Hematopoietic multipotent progenitor cell treated with erythropoietin and hydrocortisone succinate and interleukin-3 and kit ligand, for 15 days (in vitro differentiated cells): ENCODE measurements around the gene TBC1D22B.

Source experiments
- DNase-seq: peaks from one replicate; pipeline ENCODE4 v3.0.0-alpha.2; 2015; ENCODE audit warnings: low spot score

Gene TBC1D22B, protein sequence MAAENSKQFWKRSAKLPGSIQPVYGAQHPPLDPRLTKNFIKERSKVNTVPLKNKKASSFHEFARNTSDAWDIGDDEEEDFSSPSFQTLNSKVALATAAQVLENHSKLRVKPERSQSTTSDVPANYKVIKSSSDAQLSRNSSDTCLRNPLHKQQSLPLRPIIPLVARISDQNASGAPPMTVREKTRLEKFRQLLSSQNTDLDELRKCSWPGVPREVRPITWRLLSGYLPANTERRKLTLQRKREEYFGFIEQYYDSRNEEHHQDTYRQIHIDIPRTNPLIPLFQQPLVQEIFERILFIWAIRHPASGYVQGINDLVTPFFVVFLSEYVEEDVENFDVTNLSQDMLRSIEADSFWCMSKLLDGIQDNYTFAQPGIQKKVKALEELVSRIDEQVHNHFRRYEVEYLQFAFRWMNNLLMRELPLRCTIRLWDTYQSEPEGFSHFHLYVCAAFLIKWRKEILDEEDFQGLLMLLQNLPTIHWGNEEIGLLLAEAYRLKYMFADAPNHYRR

DNA sequence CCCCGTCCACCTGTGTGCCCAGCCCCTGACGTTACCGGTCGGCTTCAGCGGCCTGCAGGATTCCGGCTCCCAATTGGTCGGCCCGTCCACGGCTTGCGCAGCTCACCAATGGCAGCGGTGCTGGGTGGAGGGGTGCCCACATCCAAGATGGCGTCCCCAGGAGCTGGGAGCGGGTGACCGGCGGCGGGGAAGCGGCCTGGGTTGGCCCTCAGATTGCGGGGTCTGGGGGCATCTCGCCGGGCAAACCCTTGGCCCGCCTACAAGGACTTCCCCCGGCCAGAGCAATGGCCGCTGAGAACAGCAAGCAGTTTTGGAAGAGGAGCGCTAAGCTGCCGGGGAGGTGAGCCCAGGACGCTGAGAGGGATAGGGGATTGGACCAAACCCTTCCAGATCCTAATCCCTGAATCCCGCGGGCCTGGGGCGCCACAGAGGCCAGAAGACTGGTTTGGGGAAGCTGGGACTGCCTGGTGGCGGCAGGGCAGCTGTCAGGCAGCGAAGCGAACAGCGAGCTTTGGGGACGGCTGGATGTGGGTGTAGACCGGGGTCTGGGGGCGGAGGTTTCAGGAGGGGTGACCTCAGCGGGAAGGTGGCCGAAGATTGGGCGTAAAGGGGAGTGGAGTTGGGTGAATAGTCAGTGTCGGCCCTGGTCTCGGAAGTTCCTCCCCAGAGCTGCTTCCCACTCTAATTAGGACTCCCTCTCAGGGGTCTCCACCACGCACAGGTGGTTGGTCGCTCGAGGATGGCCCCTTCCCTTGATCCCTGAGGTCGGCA lies at the start of gene TBC1D22B, which contains the start of gene TMEM217:
Gene TBC1D22B, plus strand, starts transcription at position 139 of the 771 bp plus-strand sequence. Its CDS starts 146 bp downstream, at position 285.
Gene TMEM217, minus strand, starts transcription at position 511 of the 771 bp plus-strand sequence. CDS start 39,114 bp downstream, outside the sequence.
- DNase-seq, result peak; percentile 96

DNA sequence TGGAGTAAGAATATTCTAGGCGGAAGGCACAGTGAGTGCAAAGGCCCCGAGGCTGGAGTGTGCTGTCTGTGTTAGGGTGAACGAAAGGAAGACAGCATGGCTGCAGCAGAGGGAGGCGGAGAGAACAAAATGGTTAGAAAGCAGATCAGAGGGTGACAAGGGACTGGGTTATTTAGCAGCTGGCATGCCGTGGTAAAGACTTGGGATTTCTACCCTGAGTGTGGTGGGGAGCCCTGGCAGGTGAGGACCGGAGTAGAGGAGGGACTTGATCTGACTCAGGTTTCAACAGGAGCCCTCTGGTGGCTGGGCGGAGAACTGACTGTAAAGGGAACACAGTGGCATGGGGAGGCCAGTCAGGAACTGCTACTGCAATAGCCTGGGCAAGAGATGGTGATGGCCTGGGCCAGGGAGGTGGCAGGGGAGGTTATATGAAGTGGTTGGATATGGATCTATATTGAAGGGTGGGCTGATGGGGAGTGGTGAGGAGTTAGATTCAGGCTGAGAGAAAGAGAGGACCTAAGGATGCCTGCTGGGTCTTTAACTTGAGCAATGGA lies 49.6 kb upstream of the TBC1D22B start:
- DNase-seq, result peak; percentile 93

DNA sequence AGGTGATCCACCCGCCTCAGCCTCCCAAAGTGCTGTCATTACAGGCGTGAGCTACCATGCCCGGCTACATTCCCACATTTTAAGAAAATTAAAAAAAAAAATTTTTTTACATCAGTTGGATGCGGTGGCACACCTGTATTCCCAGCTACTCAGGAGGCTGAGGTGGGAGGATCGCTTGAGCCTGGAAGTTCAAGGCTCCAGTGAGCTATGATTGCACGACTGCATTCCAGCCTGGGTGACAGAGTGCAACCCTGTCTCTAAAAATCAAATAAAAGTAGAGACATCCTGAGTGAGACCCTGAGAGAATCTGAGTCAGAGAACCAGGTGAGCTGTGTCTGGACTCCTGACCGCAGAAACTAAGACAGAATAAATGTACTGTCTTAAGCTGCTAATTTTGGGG lies 48.8 kb upstream of the TBC1D22B start:
- DNase-seq, result no peak

DNA sequence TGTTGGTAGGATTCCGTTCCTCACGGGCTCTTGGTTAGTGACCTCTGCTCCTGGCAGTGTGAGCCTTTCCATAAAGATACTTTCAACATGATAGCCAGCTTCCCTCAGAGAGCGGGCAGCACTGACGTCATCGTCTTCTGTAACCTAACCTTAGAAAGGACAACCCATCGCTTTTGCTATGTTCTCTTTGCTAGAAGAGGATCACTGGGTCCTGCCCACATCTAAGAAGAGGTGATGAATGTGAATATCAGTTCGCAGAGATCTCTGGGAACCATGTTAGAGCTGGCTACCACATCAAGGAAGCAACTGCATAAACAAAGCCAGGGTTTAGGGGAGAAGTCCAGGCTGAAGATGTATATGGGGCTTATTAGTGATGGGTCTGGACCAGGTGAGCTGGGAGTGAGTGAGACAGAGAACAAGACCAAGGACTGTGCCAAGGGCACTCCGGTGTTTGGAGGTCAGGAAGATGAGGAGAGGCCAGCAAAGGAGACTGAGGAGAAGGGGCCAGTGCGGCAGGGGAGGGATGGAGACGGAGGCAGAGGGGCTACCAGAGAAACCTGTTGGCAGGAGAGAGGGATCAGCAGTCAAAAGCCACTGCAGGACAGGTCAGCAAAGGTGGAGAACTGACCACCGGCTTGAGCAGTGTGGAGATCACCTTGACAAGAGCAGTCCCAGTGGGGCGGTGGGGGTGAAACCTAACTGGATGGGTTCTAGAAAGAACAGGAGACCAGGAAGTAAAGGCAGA lies 47.9 kb upstream of the TBC1D22B start:
- no peak for DNase-seq

DNA sequence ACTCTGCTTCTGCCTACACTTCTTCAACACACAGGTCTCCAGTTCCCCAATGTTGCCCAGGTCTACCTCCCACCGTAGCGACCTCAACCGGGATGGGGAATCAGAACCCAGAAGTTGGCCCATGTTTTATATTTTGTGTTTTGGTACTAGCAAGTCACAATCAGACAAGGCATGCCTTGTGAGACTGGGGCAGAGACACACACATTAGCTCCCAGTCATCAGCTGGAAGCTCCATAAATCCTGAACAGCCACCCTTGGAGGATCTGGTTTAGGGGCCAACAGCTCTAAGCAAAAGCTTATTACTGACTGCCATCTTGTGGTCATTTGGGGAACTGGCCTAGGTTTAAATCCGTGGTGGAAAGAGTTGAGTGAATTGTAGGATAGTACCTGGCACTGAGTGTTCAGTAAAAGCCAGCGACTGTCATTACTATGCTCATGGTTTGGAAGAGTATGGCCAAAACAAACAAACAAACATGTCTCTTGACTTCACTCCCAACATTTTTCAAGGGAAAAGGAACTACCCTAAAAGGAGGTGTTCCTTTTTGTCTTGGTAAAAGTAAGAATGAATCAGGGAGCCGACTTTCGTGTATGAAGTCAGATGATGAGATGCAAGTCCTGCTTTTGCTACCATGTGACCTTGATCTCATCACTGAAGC lies 47.1 kb upstream of the TBC1D22B start:
- peak; percentile 92 for DNase-seq

DNA sequence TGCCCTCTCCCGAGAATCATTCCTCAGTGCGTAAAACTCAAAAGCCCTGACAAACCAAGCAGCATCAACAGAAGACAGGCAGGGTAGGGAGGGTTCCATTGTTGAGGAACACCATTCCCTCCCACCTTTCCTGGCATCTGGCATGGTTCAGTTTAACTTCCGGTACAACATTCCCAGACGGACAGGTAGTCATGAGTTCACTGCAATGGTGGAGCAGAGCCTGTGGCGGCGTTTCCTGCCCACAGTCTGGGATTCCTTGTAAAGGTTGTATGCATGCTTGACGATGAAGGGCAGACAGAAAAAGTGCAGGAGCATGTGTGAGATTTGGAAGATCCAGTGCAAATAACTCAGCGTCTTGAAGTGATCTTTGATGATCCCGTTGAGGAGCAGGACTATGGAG lies 45.3 kb upstream of the TBC1D22B start:
- no peak for DNase-seq

DNA sequence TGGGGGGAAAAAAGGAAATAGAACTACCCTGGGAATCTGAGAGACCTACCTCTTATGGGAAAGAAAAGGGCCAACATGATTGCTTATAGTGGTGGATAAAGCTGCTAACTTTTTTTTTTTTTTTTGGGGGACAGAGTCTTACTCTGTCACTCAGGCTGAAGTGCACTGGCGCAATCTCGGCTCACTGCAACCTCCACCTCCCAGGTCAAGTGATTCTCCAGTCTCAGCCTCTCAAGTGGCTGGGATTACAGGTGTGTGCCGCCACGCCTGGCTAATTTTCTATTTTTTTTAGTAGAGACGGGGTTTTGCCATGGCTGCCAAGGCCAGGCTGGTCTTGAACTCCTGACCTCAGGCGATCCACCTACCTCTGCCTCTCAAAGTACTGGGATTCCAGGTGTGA lies 39.5 kb upstream of the TBC1D22B start:
- DNase-seq, result no peak

DNA sequence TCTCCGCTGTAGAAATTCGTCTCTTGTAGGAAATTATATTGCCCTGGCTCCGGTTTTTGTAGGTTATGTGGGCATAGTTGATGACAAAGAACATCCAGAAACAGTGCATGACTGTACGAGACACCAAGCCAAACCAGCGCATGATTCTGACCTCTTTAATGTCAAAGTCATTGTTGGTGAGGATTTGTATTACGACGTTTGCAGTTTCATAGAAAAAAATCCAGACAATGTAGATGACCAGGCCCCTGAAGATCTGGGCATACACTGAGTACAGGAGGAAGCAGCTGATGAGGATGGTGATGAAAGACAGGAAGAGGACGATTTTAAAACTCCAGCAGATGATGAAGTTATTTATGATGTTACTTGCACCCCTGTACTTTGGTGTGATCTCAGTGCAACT lies 39.1 kb upstream of the TBC1D22B start:
- no peak for DNase-seq

DNA sequence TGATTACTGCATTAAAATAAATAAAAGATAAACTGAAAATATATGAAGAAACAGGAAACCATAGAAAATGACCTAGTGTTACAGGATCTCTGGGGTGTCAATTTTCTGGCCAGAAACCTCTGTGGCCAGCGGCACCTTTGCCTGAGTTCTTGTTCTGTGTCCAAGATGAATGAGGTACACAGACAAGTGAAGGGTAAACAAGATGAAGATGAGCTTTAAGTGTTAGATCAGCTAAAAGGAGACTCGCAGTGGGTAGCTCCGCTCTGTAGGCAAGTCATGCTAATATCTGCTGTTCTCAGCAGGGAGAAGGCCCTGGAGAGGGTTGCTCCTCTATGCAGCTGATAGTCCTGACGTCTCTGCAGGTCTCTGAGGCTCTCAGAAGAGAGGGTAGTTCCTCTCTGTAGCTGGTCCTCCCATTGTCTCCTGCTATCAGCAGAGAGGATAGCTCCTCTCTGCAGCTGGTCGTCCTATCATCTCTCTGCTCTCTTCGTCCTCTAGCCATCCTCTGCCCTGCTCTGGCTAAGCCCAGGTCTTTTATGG lies 35.9 kb upstream of the TBC1D22B start:
- DNase-seq, result no peak

DNA sequence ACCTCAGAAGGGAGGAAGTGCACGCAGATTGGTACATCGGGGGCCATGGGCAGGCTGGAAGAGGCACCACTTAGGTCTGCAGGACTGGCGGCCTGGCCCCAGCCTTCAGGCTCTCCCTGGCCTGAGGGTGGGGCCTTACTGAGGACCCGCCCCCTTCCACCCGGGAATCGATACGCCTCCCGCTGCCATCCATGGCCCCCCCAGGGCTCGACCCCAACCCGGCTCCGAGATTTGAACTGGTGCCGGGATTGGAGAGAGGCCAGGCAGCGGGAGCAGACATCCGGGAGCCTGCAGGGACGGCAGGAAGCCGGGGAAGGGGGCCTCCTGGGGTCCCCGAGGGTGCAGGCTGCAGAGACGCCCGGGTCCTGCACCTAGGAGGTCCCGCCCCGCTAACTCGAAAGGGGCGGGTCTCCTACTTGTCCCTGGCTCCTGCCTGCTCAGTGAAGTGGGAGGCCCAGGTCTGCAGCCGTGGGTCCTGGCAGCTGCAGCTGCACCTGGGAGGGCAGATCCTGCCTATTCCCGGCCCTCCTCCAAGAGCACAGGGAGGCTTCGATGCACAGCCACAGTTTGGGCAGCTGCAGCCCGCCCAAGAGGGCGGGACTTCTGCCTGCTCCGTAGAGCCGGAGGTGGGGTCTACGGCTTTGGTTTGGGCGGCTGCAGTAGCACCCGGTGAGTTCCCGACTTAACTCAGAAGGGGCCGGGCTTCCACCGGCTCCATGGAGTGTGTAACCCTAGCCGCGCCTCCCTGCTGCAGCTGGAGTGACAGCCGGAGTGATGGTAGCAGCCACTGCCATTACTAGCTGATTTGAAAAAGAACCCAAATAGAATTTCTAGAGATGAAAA lies 35.2 kb upstream of the TBC1D22B start:
- DNase-seq, result peak; percentile 65

DNA sequence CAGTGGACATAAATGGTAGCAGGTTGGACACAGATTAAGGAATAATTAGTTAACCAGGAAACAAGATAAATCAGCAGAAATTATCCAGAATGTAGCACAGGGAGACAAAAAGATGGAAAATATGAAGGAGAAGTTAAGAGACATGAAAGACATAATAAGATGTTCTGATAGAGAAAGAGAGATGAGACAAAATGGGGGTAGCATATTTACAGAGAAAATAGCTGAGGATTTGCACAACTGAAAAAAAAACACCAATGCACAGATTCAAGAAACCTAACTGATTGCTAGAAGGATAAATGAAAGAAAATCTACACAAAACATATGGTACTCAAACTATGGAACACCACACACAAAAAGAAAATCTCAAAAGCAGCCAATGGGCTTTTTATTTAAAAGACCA lies 34.6 kb upstream of the TBC1D22B start:
- no peak for DNase-seq

DNA sequence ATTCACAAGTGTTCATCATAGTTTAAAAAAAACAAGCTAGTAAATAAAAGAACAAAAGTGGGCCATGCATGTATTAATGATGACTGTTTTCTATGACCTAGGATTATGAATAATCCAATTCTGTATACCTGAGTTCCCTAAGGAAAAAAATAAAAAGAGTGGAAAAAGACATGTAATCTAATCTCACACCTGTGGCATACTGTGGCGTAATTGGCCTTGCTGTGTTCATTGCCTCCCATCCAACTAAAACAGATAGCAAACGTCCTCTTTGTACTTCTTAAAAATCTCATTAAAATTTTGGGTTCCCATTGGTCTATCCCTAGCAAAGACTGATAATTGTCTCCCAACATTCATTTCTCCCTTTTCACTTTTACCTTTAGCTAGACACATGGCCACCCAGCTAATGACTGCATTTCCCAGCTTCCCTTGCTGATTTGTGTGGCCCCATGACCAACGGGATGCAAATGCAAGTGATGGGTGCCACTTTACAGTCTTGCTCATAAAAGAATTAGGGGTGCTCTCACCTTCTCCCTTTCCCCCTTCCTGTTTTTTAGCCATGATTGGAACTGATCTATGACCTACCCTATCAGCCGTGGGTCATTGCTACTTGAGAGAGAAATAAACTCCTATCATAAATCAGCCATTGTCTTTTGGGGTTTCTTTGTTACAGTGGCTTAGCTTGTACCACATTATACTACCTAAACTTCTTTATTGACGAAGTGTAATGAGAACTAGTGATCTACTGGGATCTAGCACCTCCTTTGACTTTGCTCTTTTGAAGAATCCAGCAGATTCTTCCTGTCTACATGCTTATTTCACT lies 32.0 kb upstream of the TBC1D22B start:
- DNase-seq, result no peak

DNA sequence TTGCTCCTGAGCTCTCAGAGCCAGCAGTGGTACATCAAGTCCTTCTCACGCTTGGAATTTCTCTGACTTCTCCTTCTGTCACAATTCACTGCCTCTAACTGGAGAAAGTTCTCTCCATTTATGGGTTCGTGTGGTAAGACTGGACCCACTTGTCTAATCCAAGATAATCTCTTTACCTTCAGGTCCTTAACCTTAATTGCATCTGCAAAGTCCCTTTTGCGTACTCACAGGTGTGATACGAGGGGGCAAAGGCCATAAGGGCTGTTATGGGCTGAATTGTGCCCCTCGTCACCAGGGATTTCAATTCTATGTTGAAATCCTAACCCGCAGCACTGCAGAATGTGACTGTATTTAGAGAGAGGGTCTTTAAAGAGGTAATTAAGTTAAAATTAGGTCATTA lies 27.5 kb upstream of the TBC1D22B start:
- no peak for DNase-seq

DNA sequence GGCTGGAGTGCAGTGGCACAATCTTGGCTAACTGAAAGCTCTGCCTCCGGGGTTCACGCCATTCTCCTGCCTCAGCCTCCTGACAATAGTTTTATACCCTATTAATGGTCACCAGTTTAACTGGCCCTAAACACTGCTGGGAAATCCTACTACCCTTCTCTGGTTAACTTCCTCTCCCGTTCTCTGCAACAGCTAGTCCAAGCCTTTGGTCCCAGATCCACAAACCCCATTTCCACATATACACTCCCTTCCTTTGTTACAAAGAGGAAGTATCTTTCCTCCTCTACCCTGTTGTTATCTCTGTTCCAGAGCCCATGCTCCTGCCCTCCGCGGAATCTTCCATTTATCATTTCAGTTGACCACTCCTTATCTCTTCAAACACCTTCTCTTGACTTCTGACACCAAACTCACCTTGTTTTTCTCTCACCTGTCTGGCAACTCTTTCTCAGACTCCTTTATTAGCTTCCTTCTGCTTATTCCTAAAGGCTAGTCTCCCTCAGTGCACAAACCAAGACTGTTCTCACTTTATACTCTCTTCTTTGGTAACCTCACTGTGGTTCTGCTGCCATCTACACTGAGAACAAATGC lies 25.0 kb upstream of the TBC1D22B start:
- no peak for DNase-seq

DNA sequence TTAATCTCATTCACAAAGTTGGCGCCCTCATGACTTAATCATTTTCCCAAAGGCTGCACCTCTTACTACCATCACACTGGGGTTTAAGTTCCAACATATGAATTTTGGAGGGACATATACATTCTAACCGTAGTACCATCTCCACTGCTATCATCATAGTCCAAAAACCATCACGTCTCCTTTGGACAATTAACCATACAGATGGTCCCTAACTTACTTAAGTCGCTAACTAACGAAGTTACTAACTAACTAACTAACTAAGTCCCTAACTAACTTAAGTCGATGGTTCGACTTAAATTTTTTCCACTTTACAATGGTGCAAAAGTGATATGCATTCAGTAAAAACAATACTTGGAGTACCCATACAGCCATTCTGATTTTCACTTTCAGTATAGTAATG lies 24.0 kb upstream of the TBC1D22B start:
- DNase-seq, result no peak

DNA sequence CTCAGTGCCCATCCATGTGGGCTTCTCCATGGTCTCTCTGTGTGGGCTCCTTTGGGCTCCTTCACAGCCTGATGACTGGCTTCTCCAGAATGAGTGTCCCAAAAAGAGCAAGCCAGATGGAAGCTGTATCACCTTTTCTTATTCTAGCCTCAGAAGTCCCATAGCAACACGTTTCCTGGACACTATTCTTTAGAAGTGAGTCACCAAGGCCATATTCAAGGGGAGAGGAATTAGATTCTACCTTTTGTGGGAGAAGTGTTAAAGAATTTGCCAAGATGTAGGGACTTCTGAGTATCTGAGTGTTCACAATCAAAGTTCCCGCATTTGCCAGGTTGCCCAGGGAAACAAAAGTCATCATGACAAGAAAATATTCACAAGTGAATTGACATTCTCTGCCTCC lies 20.7 kb upstream of the TBC1D22B start:
- DNase-seq, result no peak

DNA sequence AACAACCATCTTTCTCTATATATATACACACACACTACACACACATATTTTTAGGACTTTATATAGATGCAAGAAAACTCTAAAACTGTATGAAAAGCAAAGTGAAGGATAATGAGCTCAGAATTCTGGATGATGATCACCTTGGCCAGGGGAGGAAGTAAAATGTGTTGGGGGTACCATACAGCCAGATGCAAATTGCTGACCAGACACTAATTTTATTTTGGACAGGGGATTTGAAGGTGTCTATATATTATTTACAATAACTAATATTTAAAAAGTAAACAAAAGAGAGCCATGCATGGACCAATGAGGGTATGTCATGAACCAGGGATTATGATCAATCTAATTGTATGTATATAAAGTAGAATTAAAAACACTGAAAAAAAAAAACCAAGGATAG lies 19.8 kb upstream of the TBC1D22B start:
- DNase-seq, result no peak

DNA sequence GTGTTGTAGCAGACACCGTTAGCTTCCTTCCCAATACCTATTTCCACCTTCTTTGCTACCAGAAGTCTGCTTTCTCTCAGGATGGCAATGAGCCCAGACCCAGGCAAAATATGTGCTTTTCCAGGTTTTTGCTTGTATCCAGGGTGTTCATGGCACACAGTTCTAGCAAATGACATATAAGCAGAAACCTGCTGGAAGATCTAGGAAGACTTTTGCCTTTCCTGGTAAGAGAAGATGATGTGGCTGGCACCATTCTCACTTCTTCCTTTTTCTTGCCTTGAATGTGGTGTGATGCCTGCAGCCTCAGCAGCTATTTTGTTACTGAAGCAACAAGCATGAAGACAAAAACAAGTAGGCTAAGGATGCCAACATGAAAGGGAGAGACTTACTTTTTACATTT lies 19.2 kb upstream of the TBC1D22B start:
- DNase-seq, result no peak

DNA sequence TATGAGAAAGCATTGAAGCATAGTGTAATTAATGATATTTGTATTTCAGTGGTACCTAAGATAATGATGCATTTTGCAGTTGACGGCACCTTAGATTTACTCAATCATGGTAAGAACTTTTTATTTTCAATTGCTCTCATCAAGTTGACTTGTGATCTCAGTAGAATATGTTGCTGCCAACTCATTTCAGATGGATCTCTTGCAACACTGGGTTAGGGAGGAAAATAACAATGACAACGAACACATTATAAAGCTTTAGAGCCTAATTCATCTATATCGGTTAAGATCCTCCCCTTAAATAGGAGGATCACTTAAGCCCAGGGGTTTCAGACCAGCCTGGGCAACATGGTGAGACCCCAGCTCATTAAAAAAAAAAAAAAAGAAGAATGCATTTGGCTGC lies 18.0 kb upstream of the TBC1D22B start:
- no peak for DNase-seq
